Stimulated activated CD8-positive, alpha-beta memory T cell treated with anti-CD3 and anti-CD28 coated beads, Interleukin-7, amount 100 ng/mL, for 24 hours (primary cell): Measurements from ENCODE around the gene LAMTOR4.
"Not testable (repeated sequence)": the region's sequence is repeated elsewhere in the genome, so short reads cannot be mapped to it uniquely, and the experiment has no call there.

Experiments used
- DNase-seq: peaks from one replicate; pipeline ENCODE4 v3.0.0-alpha.2; 2020; ENCODE audit warnings: low read depth

Gene LAMTOR4

DNA sequence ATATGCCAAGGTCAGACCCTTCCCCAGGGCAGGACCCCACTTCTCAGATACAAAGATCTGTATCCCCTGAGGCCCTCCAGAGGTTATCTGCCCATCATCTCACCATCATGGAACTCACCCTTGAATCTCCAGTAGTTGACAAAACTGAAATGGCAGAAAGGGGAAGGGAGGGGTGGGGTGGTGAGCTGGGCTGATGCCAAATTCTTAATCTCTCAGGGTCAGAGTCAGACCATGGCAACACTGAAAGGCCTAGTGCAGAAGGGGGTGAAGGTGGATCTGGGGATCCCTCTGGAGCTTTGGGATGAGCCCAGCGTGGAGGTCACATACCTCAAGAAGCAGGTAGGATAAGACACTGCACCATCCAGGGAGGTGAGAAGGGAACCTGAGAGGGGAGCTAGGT lies 26.1 kb upstream of the LAMTOR4 start:
- no peak for DNase-seq

DNA sequence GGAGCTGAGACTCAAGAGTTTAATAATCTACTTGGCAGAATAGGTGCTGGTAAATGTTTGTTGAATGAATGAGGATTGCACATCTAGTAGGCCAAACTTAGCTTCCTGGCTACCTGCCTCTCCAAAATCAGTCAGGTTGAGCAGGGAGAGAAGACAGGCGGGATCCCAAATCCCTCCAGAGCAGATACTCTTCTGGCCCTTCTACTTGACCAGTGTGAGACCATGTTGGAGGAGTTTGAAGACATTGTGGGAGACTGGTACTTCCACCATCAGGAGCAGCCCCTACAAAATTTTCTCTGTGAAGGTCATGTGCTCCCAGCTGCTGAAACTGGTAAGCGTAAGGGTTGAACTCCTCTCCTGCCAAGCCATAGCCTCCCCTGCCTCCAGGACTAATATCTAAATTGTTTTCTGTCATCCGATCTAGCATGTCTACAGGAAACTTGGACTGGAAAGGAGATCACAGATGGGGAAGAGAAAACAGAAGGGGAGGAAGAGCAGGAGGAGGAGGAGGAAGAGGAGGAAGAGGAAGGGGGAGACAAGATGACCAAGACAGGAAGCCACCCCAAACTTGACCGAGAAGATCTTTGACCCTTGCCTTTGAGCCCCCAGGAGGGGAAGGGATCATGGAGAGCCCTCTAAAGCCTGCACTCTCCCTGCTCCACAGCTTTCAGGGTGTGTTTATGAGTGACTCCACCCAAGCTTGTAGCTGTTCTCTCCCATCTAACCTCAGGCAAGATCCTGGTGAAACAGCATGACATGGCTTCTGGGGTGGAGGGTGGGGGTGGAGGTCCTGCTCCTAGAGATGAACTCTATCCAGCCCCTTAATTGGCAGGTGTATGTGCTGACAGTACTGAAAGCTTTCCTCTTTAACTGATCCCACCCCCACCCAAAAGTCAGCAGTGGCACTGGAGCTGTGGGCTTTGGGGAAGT lies 24.2 kb upstream of the LAMTOR4 start:
- no peak for DNase-seq

DNA sequence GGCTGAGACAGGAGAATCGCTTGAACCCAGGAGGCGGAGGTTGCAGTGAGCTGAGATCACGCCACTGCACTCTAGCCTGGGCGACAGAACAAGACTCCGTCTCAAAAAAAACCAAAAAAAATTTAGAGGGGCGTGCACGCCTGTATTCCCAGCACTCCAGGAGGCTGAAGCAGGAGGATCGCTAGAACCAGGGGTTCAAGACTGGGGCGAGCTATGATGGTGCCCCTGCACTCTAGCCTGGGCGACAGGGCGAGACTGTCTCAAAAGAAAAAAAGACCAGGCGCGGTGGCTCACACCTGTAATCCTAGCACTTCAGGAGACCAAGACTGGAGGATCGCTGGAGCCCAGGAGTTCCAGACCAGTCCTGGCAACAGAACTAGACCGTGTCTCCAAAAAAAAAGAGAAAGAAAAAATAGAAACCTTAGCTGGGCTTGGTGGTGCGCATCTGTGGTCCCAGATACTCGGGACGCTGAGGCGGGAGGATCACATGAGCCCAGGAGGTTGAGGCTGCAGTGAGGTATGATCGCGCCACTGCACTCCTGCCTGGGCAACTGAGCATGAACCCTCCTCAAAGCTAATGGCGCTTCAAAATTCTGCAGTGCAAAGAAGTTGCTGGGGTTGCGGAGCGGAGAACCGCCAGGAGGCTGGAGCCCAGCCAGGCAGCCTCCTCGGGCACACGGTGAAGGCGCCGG lies 22.3 kb upstream of the LAMTOR4 start:
- DNase-seq, result no peak

DNA sequence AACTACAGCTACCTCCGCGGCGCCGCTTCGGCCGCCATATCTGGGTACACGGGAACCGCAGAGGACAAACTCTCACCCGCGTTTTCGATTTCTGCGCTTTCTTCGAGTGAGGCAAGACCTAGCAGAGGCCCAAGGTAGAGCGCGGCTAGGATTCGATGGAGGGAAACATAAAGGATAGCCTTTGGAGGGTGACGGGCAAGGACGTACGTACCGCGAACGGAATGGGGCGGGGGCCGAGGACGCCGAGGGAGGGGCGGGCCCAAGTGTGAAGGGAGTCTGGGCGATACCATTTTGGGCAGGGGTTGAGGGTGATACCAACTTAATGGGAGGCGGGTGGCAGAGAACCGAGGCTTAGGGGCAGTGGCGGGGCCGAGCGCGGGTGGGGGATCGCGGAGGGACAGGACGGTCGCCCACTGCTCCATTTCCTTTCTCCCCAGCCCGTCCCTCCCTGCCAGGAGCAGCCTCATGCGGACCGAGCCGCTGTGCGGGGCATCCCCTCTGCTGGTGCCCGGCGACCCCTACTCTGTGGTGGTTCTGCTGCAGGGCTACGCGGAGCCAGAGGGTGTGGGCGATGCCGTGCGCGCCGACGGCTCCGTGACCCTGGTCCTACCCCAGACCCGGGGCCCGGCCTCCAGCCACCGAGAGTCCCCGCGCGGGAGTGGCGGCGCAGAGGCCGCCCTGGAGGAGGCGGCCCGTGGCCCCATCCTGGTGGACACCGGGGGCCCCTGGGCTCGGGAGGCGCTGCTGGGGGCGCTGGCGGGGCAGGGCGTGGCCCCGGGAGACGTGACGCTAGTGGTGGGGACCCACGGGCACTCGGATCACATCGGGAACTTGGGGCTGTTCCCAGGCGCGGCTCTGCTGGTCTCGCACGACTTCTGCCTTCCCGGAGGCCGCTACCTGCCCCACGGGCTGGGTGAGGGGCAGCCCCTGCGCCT lies 21.5 kb upstream of the LAMTOR4 start, which contains the start of gene MBLAC1:
Gene MBLAC1, plus strand, starts transcription at position 37 of the 935 bp plus-strand sequence. Its CDS starts 429 bp downstream, at position 466.
- peak; percentile 80 for DNase-seq

DNA sequence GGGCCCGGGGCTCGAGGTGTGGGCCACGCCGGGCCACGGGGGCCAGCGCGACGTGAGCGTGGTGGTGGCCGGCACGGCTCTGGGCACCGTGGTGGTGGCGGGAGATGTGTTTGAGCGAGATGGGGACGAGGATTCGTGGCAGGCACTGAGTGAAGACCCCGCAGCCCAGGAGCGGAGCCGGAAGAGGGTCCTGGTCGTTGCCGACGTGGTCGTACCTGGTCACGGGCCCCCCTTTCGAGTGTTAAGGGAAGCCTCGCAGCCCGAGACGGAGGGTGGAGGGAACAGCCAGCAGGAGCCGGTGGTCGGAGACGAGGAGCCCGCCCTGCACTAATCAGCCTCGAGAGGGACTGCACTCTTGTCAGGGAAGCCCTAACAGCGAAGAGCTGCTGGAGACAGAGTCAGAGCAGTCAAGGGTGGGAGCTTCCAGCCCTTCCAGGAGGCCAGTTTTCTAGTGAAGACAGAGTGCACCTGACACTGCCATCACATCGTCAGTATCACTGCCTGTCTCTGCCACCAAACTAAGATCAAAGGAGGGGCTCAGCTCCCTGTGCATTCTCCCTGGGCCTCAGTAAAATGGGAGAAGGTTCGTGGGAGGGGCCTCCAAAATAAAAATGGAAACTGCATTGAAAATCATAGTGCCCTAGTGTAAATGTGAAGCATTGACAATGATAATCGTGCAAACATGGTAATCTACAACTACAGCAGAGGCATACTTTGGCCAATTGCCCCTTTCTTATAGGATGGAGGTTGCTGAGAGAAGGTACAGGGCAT lies 20.7 kb upstream of the LAMTOR4 start:
- DNase-seq, result no peak

DNA sequence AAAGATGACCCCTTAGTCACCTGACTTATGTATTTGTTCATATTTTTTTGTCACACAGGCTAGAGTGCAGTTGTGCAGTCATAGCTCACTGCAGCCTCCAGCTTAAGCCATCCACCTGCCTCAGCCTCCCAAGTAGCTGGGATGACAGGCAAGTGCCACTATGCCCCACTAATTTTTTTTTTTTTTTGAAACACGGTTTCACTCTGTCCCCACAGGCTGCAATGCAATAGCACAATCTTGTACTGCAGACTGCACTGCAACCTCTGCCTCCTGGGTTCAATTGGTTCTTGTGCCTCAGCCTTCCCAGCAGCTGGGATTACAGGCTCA lies 20.1 kb upstream of the LAMTOR4 start:
- no peak for DNase-seq

DNA sequence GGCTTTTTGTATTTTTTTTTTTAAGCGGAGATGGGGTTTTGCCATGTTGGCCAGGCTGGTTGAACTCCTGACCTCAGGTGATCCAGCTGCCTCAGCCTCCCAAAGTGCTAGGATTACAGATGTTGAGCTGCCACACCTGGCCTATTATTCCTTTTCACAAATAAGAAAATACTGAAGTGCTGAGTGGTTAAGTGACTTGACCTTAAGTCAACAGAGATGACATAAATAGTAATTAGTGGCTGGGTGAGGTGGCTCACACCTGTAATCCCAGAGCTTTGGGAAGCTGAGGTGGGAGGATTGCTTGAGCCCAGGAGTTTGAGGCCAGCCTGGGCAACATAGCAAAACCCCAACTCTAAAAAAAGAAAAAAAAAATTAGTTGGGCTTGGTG lies 18.5 kb upstream of the LAMTOR4 start:
- DNase-seq, result not testable (repeated sequence)

DNA sequence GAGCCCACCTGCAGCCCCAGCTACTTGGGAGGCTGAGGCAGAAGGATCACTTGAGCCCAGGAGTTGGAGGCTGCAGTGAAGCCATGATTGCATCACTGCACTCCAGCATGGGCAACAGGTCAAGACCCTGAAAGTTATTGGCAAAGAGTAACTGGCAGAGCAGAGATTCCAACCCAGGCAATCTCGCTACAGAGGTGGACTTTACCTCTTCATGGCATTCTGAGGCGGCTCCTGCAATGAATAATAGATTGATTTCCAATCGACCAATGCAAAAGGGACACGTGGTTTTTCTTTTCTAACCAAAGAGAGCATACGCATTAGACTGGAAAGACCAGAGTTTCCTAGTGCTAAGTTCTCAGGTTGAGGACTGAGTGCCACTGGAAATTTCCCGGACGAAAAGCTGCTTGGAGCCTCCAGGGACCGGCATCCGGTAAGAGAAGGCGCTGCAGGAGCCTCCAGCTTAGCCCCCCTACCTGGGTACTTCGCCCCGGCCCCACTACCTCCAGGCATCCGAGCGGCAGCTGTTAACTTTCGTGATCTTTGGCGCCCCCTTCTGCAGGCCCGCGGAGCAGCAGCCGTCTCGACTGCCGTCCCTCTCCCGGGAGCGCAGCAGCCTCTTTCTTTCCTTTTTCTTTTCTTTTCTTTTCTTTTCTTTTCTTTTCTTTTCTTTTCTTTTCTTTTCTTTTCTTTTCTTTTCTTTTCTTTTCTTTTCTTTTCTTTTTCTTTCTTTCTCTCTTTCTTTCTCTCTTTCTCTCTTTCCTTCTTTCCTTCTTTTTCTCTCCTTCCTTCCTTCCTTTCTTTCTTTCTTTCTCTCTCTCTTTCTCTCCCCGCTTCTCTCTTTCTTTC lies 17.9 kb upstream of the LAMTOR4 start:
- peak; percentile 64 for DNase-seq

DNA sequence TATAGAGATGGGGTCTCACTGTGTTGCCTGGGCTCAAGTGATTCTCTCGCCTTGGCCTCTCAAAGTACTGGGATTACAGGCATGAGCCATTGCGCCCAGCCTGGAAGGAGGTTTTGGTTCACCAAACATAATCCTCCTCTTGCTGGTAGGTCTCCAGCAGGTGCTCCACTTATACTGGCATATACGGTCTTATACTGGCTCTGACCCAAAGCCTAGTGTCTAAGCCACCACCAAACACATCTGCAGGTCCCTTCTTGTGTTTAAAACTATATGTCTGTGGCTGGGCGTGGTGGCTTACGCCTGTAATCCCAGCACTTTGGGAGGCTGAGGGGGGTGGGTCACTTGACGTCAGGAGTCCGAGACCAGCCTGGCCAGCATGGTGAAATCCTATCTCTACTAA lies 16.6 kb upstream of the LAMTOR4 start:
- no peak for DNase-seq

DNA sequence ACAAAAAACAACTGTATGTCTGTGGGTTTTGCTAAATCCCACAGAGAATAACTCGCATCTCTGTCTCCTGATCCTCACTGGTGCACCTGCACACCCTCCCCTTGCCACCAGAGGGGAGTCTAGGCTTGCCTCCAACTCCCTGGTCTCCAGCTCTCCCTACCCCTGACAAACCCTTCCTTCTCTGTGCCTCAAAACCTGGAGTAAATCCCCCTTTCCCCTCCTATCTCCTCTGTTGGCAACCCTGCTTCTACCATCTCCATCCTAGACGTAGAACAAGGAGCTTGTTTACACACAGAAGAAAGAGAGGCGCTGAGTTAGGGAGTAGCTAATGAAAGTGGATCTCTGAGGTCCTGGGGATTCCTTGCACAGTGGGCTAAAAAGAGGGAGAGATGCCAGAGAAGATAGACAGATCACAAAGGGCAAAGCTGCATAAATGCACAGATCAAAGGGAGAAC lies 16.0 kb upstream of the LAMTOR4 start:
- no peak for DNase-seq

DNA sequence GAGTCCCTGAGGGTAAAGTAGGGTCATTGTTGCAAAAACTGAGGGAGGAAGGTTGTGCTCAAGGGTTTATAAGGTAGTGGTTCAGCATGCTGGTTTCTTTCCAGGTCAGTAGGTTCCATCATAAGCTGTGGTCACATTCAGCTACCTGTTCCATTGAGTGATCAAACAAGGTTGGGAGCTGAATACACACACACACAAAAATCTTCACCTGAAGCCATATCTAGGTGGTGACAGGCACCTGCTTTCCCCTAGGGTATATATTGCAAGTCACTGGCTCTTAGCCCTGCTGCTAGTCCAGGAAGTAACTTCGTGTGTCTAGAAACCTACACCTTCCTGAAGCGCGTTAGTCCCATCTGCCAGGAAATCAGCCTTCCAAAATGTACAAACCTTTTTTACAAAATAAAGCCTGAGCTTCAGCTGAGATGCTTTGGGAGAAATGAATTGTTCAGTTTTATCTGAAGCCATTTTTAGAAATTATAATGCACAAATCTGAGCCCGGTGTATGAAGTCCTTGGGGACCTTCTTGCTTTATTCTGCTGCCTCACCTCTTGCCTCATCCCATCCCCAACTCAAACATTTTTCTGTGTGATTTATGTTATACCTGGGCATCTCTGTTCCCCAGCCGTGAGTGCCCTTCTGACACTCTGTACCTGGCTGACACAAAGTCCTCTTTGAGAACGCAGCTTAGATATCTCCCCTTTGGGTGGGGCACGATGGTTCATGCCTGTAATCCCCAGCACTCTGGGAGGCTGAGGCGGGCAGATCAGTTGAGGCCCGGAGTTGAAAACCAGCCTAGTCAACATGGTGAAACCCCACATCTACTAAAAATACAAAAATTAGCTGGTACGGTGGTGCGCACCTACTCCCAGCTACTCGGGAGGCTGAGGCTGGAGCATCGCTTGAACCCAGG lies 10.6 kb upstream of the LAMTOR4 start:
- no peak for DNase-seq

DNA sequence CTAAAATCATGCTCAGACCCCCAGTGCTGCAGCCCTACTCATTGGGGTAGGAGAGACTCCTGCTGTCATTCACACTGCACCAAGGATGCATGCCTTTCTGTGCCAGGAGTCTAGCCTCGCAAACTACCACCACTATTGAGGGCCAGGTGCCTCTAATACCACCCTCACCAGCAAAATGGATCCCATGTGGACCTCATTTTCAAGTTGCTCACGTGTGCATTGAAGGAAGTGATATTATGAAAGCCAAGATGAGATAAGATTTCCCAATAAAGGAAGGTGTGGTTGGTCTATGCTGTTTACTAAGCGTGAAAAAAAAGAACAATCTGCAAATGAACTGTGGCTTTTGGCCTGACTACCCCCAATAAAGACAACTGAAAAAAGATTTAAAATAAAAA lies 7.2 kb upstream of the LAMTOR4 start:
- DNase-seq, result no peak

DNA sequence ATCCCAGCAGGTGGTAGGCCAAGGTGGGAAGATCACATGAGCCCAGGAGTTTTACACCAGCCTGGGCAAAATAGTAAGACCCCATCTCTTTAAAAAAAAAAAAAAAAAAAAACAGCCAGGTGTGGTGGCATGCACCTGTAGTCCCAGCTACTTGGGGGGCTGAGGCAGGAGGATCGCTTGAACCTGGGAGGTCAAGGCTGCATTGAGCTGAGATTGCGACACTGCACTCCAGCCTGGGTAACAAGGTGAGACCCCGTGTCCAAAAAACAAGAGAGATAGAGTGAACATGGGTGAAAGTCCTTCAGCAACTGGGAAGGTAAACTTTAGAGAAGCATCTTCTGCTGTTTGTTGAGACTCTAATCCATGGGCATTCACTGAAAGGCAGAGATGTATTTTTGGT lies 6.3 kb upstream of the LAMTOR4 start:
- DNase-seq, result no peak

DNA sequence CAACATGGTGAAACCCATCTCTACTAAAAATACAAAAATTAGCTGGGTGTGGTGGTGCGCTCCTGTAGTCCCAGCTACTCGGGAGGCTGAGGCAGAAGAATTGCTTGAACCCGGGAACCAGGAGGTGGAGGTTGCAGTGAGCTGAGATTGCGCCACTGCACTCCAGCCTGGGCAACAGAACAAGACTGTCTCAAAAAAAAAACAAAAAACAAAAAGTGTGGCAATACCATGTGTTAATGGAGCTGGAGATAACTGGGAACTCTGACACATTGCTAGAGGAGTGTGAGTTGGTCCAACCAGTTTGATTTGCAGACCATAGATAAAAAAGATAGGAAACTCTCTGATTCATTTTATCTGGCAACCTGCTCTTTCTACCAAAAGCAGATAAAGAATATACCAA lies 2.4 kb upstream of the LAMTOR4 start:
- not testable (repeated sequence) for DNase-seq

DNA sequence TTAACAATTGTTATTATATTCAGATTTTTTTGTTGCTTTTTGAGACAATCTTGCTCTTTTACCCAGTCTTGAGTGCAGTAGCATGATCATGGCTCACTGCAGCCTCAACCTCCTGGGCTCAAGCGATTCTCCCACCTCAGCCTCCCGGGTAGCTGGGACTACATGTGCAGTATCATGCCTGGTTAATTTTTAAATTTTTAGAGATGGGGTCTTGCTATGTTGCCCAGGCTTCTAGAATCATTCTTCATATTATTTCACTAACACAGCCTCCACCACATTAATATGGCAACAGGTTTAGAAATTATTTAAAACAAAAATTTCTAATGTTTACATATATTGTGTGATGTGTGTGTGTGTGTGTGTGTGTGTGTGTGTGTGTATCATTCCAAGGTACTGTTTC lies 1.4 kb upstream of the LAMTOR4 start:
- DNase-seq, result no peak

DNA sequence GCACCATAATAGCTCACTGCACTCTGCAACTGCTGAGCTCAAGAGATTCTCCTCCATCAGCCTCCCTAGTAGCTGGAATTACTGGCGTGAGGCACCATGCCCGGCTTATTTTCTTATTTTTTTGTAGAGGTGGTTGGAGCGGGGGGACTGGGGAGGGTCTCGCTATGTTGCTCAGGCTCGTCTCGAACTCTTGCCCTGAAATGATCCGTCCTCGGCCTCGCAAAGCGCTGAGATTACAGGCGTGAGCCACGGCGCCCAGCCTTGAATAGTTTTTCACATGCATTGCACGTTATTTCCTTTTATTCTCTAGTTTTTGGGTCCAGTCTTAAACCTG lies 526 bp upstream of the LAMTOR4 start:
- no peak for DNase-seq

DNA sequence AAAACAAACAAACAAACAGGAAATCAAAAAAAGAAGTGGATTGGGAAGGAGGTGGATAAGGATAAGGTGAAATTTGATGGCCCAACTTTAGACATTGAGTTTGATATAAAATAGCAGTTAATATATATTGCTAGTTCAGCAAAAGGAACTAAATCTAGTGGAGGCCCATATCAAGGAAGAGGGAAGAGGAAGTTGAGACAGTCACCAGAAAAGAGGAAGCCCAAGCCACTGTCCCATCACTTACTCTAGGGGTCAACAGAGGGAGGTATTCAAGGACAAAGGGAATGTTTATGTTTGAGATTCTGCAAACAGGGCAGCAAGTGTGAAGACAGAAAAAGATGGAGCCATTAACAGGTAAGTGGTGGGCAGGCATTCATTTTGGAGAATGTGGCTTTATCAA lies 3.7 kb downstream of the LAMTOR4 start:
- DNase-seq, result no peak

DNA sequence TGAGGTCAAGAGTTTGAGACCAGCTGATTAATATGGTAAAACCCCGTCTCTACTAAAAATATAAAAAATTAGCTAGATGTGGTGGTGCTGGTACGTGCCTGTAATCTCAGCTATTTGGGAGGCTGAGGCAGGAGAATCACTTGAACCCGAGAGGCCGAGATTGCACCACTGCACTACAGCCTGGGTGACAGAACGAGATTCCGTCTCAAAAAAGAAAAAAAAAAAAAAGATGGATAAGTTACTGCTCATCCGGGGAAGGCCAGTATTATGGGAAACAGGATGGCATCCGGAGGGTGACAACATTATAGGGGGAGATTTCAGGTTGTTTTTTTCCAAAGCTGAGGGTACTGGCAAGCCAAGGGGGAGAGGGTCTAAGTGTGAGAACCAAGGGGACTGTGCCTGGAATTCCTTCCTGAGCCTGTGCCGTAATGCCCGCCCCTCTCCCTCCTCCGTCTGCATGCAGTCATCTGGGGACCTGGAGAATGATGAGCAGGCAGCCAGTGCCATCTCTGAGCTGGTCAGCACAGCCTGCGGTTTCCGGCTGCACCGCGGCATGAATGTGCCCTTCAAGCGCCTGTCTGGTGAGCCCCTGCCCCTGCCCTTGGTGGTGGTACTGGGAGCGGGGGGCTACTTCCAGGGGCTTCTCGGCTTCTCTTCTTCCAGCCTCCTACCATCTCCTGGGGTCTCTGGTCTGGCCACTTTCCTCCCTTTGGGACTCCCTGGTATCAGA lies 4.4 kb downstream of the LAMTOR4 start:
- DNase-seq, result no peak
